HG02943 (cell line): ENCODE results near the gene TSC2.

Experiments
- ATAC-seq: cut with Tn5 transposase; IDR thresholded peaks from one replicate; pipeline ENCODE4 v1.9.1; 2021; ENCODE audit warnings: mild to moderate bottlenecking, low read depth, moderate library complexity; ENCODE audit not compliant: unreplicated experiment

The TSC2 gene

GRCh38 chr16:2061526-2061925, 13.7 kb downstream of the TSC2 start:
- ATAC-seq = no peak

GRCh38 chr16:2062801-2063200, 15.0 kb downstream of the TSC2 start:
- no peak for ATAC-seq

- no peak for ATAC-seq
Measured at GRCh38 chr16:2063861-2064260, 16.1 kb downstream of the TSC2 start.

- ATAC-seq = no peak
Measured at GRCh38 chr16:2064368-2064945, 16.7 kb downstream of the TSC2 start.

- ATAC-seq = no peak
Measured at GRCh38 chr16:2066139-2066538, 18.4 kb downstream of the TSC2 start.

GRCh38 chr16:2070576-2071453, 23.0 kb downstream of the TSC2 start:
- ATAC-seq = no peak

GRCh38 chr16:2071454-2072202, 23.8 kb downstream of the TSC2 start:
- no peak for ATAC-seq

- ATAC-seq = no peak
Measured at GRCh38 chr16:2072926-2073325, 25.1 kb downstream of the TSC2 start.

GRCh38 chr16:2074071-2074470, 26.3 kb downstream of the TSC2 start:
- ATAC-seq = no peak

- no peak for ATAC-seq
Measured at GRCh38 chr16:2075631-2076030, 27.8 kb downstream of the TSC2 start.

GRCh38 chr16:2076072-2076865, 28.5 kb downstream of the TSC2 start:
- no peak for ATAC-seq

- no peak for ATAC-seq
Measured at GRCh38 chr16:2077016-2077415, 29.2 kb downstream of the TSC2 start.

GRCh38 chr16:2077696-2078095, 29.9 kb downstream of the TSC2 start:
- ATAC-seq = no peak

GRCh38 chr16:2078096-2078495, 30.3 kb downstream of the TSC2 start:
- ATAC-seq = no peak

GRCh38 chr16:2078691-2079090, 30.9 kb downstream of the TSC2 start:
- ATAC-seq = no peak

- no peak for ATAC-seq
Measured at GRCh38 chr16:2079311-2079800, 31.6 kb downstream of the TSC2 start.

GRCh38 chr16:2079991-2080390, 32.2 kb downstream of the TSC2 start:
- ATAC-seq = no peak

GRCh38 chr16:2081201-2082084, 33.7 kb downstream of the TSC2 start:
- no peak for ATAC-seq

- ATAC-seq = no peak
Measured at GRCh38 chr16:2082171-2082982, 34.6 kb downstream of the TSC2 start.
